ENCODE measurements around the gene DNAAF8. TPM values are rescaled to one million over a fixed set of nuclear protein-coding genes. Genes with fewer than 3 reads are reported as not detected.
"Not testable (repeated sequence)": the region's sequence is repeated elsewhere in the genome, so short reads cannot be mapped to it uniquely, and the experiment has no call there.

DNAAF8 gene
- total RNA-seq, 4 donors from 2014 or later: 0.42 to 1.7 (median 0.94) TPM

DNA sequence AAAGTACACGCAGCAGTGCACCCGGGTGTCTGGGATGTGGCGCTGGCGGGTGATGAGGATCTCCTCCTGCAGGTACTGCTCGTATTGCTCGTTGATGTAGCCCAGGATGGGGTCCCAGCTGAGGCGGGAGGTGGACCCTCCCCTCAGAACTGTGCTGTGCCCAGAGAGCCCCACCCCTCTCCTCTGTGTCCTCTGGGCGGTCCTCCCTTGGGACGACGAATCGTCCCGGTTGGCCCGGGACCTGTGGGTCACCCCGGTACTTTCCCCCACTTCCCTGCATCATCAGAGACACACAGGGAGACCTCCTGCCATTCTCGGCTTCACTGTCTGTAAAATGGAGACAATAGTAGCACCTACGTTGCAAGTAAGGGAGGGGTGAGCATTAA is 49.6 kb downstream of the DNAAF8 start:
- H3K27ac ChIP-seq (replicated peaks in 1 of 4): no peak overlapping the region
- WGBS: 73% methylated on average over 3 of the region's 16 CpGs
- no peak for DNase-seq (ENCODE audit: extremely low spot score)
- intact Hi-C loops (cut with DNase I): no loop called here
- H3K36me3 ChIP-seq: no peaks in the 10 kb centered on the region
- no peaks in the 10 kb centered on the region for H3K9me3 ChIP-seq
- H3K4me1 ChIP-seq: no peaks in the 10 kb centered on the region
- H3K4me3 ChIP-seq: no peak overlapping the region
- H3K27me3 ChIP-seq: no peaks in the 10 kb centered on the region
- TF ChIP-seq POLR2AphosphoS5 (IDR thresholded peaks at IDR 0.05) (no peak), EP300 (IDR thresholded peaks at IDR 0.05) (no peak), POLR2A (IDR thresholded peaks at IDR 0.05; ENCODE audit: low read depth) (no peak)
- TF ChIP-seq, protein P1, sequence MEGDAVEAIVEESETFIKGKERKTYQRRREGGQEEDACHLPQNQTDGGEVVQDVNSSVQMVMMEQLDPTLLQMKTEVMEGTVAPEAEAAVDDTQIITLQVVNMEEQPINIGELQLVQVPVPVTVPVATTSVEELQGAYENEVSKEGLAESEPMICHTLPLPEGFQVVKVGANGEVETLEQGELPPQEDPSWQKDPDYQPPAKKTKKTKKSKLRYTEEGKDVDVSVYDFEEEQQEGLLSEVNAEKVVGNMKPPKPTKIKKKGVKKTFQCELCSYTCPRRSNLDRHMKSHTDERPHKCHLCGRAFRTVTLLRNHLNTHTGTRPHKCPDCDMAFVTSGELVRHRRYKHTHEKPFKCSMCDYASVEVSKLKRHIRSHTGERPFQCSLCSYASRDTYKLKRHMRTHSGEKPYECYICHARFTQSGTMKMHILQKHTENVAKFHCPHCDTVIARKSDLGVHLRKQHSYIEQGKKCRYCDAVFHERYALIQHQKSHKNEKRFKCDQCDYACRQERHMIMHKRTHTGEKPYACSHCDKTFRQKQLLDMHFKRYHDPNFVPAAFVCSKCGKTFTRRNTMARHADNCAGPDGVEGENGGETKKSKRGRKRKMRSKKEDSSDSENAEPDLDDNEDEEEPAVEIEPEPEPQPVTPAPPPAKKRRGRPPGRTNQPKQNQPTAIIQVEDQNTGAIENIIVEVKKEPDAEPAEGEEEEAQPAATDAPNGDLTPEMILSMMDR (IDR thresholded peaks at IDR 0.05): no peak

DNA sequence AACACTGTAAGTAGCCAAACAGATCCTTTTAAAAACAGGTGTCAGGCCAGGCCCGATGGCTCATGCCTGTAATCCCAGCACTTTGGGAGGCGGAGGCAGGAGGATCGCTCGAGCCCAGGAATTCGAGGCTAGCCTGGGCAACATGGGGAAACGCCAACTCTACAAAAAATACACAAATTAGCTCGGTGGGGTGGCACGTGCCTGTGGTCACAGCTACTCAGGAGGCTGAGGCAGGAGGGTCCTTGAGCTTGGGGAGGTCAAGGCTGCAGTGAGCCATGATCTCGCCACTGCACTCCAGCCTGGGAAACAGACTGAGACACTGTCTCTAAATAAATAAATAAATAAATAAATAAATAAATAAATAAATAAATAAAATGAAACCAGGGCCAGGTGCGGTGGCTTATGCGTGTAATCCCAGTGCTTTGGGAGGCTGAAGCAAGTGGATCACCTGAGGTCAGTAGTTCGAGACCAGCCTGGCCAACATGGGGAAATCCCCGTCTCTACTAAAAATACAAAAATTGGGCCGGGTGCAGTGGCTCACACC is 50.2 kb downstream of the DNAAF8 start:
- H3K27me3 ChIP-seq; H3K4me1 ChIP-seq; H3K36me3 ChIP-seq; intact Hi-C loops (cut with DNase I); H3K27ac ChIP-seq (replicated peaks in 1 of 4); H3K4me3 ChIP-seq; DNase-seq (ENCODE audit: extremely low spot score); H3K9me3 ChIP-seq: not testable (repeated sequence)
- 90% methylated on average over 14 of the region's 14 CpGs for WGBS

DNA sequence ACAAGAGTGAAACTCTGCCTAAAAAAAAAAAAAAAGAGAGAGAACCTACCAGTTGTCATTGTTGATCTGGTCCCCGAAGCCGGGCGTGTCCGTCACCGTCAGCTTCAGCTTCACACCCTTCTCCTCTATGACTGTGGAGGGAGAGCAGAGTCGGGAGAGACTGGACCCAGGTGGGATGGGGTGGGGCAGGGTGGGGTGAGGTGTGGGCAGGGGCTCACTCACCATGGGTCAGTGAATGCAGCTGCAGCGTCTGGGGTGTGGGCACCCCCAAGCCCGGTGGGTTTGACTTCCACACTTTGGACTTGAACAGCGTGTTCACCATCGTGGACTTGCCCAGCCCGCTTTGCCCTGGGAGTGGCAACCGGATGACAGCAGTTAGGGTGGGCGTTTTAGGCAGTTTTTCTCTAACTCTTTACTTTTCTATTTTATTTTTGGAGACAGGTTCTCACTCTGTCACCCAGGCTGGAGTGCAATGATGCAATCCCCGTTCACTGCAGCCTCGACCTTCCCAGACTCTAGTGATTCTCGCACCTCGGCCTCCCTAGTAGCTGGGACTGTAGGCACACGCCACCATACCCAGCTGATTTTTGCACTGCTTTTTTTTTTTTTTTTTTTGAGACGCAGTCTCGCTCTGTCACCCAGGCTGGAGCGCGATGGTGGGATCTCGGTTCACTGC is 51.6 kb downstream of the DNAAF8 start:
- TF ChIP-seq POLR2AphosphoS5 (IDR thresholded peaks at IDR 0.05) (no peak), POLR2A (IDR thresholded peaks at IDR 0.05; ENCODE audit: low read depth) (no peak), EP300 (IDR thresholded peaks at IDR 0.05) (no peak)
- TF ChIP-seq, protein P1 (IDR thresholded peaks at IDR 0.05): no peak
- intact Hi-C loops (cut with DNase I): no loop called here

DNA sequence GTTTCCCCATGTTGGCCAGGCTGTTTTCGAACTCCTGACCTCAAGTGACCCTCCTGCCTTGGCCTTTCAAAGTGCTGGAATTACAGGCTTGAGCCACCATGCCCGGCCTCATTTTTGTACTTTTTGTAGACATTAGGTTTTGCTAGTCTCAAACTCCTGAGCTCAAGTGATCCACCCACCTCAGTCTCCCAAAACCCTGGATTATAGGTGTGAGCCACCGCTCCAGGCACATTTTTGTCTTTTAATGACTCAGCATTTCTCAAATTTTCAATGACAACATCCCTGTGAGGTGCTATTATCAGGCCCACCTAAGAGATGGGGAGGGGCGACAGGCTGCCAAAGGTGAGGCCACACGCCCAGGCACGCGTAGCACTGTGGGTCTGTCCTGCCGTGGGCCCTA is 52.7 kb downstream of the DNAAF8 start:
- no peak for DNase-seq (ENCODE audit: extremely low spot score)
- Histone ChIP-seq H3K9me3 (no peaks in the 10 kb centered on the region), H3K27ac (replicated peaks in 1 of 4) (no peak overlapping the region), H3K36me3 (no peaks in the 10 kb centered on the region), H3K4me3 (no peak overlapping the region), H3K4me1 (no peaks in the 10 kb centered on the region), H3K27me3 (no peaks in the 10 kb centered on the region)
- 92% methylated on average over 8 of the region's 8 CpGs for WGBS
- no peak for TF ChIP-seq EP300 (IDR thresholded peaks at IDR 0.05)
- TF ChIP-seq, protein P1 (IDR thresholded peaks at IDR 0.05): no peak
- no peak for TF ChIP-seq POLR2A (IDR thresholded peaks at IDR 0.05; ENCODE audit: low read depth)
- TF ChIP-seq POLR2AphosphoS5 (IDR thresholded peaks at IDR 0.05): no peak
- intact Hi-C loops (cut with DNase I): no loop called here

More for the DNA sequence above, 51.6 kb downstream of the DNAAF8 start:
- no peak for DNase-seq (ENCODE audit: extremely low spot score)
- Histone ChIP-seq H3K4me3 (no peak overlapping the region), H3K27me3 (no peaks in the 10 kb centered on the region), H3K27ac (replicated peaks in 1 of 4) (no peak overlapping the region), H3K9me3 (no peaks in the 10 kb centered on the region), H3K4me1 (no peaks in the 10 kb centered on the region), H3K36me3 (no peaks in the 10 kb centered on the region)
- WGBS: 88% methylated on average over 23 of the region's 23 CpGs

DNA sequence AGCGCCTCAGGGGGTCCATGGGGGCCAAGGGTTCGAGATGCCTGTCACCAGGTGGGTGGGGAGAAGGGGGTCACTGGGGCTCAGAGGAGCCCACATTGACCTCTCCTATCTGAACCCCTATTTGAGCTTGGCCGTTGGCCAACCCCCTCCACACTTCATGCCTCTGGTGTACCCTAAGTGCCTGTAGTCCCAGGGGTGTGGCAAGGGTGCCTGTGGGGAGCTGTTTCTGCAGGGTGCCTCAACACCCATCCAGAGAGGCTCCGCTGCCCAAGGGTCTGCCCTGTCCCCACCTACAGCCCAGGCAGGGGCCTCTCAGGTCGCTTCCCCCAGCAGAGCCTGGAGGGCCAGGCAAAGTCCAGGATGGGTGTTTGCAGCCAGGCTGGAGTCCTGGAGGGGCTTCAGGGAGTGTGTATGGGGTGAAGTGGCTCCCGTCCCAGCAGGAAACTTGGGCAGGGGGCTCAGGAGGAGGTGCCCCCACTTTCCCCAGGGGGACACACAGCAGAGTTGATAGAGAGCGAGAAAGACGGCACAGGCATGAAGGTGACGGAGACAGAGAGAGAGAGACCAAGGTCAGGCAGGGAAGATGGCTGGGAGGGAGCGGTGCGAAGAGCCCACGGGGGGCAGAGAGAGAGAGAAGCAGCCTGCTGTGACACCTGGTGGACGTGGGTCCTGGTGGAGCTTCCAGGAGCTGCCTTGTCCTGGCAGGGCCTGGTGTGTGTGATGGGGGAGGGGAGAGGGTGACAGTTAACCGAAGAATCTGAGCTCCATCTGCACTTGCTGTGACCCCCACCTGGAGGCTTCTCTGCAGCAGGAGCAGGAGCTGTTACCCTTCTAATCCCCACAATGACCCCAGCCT is 53.5 kb downstream of the DNAAF8 start, which contains the start of gene SEPTIN12:
Gene SEPTIN12 (minus strand): TSS at position 719 of the 856 bp plus-strand sequence. CDS start 700 bp downstream, at position 19.
- intact Hi-C loops (cut with DNase I): no loop called here
- no peak within 1 kb of the TSS for H3K27ac ChIP-seq (replicated peaks in 1 of 4)
- H3K4me1 ChIP-seq: no peaks in the 10 kb centered on the region
- no peaks in the 10 kb centered on the region for H3K27me3 ChIP-seq
- no peak within 1 kb of the TSS for H3K4me3 ChIP-seq
- TF ChIP-seq POLR2AphosphoS5 (IDR thresholded peaks at IDR 0.05): no peak
- no peak for TF ChIP-seq POLR2A (IDR thresholded peaks at IDR 0.05; ENCODE audit: low read depth)
- H3K36me3 ChIP-seq: no peaks in the 10 kb centered on the region
- DNase-seq (ENCODE audit: extremely low spot score): no peak
- H3K9me3 ChIP-seq: no peaks in the 10 kb centered on the region
- WGBS: 76% methylated on average over 14 of the region's 14 CpGs

Measured in esophagus muscularis mucosa (tissue), 4 donors.